Upper lobe of left lung (tissue), 4 donors: Measurements from ENCODE around the gene LEPR.
"Not testable (repeated sequence)": the region's sequence is repeated elsewhere in the genome, so short reads cannot be mapped to it uniquely, and the experiment has no call there.

ENCODE experiments used
- CTCF ChIP-seq, 6 experiments: fragments of 450-650 bp in 4 of 6; fragments of 200-600 bp in 2 of 6; sonication (generic) in 2 of 6; IDR thresholded peaks; one replicate each; pipeline ENCODE4 v1.5.1; 2016 to 2019; ENCODE audit warnings: antibody characterized with exemption in 6 of 6
- POLR2AphosphoS5 ChIP-seq, 2 donors: sonication (generic); formaldehyde crosslinking; IDR thresholded peaks; one replicate each; pipeline ENCODE4 v1.5.1; 2017; ENCODE audit warnings: antibody characterized with exemption in 2 of 2

- not testable (repeated sequence) for TF ChIP-seq CTCF, POLR2AphosphoS5 (IDR thresholded peaks at IDR 0.05)
Measured at GRCh38 chr1:65384426-65384825, 36.0 kb upstream of the LEPR start.
